OCI-LY1 (cell line): ENCODE measurements around the gene PIK3R1.

Experiments
- EZH2 ChIP-seq: fragments of 200-600 bp; sonication (generic), shearing (Covaris generic); IDR thresholded peaks from 2 replicates; pipeline ENCODE4 v1.8.0; 2017; ENCODE audit warnings: borderline replicate concordance, mixed run types, mild to moderate bottlenecking, antibody characterized with exemption, low read length, moderate library complexity, mixed read lengths
- TF ChIP-seq, protein P1 (sequence below): fragments of 200-600 bp; sonication (generic), shearing (Covaris generic); IDR thresholded peaks from 2 replicates; pipeline ENCODE4 v1.5.1; 2017; ENCODE audit warnings: mild to moderate bottlenecking, antibody characterized with exemption, low read length, moderate library complexity, mixed read lengths

GRCh38 chr5:68303038-68303738 lies 87.6 kb downstream of the PIK3R1 start:
- TF ChIP-seq, protein P1, sequence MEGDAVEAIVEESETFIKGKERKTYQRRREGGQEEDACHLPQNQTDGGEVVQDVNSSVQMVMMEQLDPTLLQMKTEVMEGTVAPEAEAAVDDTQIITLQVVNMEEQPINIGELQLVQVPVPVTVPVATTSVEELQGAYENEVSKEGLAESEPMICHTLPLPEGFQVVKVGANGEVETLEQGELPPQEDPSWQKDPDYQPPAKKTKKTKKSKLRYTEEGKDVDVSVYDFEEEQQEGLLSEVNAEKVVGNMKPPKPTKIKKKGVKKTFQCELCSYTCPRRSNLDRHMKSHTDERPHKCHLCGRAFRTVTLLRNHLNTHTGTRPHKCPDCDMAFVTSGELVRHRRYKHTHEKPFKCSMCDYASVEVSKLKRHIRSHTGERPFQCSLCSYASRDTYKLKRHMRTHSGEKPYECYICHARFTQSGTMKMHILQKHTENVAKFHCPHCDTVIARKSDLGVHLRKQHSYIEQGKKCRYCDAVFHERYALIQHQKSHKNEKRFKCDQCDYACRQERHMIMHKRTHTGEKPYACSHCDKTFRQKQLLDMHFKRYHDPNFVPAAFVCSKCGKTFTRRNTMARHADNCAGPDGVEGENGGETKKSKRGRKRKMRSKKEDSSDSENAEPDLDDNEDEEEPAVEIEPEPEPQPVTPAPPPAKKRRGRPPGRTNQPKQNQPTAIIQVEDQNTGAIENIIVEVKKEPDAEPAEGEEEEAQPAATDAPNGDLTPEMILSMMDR = no peak
- TF ChIP-seq EZH2 = no peak
